Germinal center (tissue), 1 donor: Measurements from ENCODE around the gene INPP5B.
A peak's percentile ranks its signal among the peaks of the same experiment; 100 is the strongest.

Source experiments
- DNase-seq: peaks from one replicate; pipeline ENCODE4 v3.0.0; 2012; ENCODE audit warnings: mixed read lengths, low spot score

Gene INPP5B

GRCh38 chr1:37867784-37868183 lies 79.1 kb downstream of the INPP5B start:
- no peak for DNase-seq

DNA sequence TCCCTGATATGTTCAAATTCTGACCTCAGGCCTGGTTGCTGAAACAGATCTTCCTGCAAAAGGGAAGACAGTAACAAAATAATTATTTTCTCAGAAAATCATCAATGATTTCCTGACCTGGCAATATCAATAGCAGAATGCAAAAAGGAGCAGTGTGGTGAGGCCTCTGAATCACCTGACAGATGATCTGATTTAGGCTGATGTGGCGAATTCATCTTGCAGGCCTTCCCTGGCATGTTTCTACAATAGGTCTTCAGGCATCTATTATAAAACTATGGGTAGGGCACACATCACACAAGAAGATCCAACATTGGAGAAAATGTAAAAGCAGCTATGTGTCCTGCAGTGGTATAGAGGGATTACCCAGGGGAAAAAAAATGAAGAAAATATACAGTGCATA lies 80.4 kb downstream of the INPP5B start:
- no peak for DNase-seq

- DNase-seq, result no peak
These were observed 81.3 kb downstream of the INPP5B start for GRCh38 chr1:37865348-37866120.

- DNase-seq, result no peak
These were observed 84.5 kb downstream of the INPP5B start for GRCh38 chr1:37862330-37862729.

GRCh38 chr1:37861151-37861550 lies 85.7 kb downstream of the INPP5B start:
- no peak for DNase-seq

- DNase-seq, result no peak
These were observed 86.5 kb downstream of the INPP5B start for GRCh38 chr1:37860346-37860666.

- peak; percentile 99 for DNase-seq
These were observed 87.1 kb downstream of the INPP5B start, which contains the start of gene MTF1 for GRCh38 chr1:37859507-37860345. TSS of gene MTF1 (minus strand) at chr1:37859592. CDS start at chr1:37857658, 1,934 bp downstream.

GRCh38 chr1:37858931-37859506 lies 87.8 kb downstream of the INPP5B start:
- DNase-seq, result peak; percentile 16

DNA sequence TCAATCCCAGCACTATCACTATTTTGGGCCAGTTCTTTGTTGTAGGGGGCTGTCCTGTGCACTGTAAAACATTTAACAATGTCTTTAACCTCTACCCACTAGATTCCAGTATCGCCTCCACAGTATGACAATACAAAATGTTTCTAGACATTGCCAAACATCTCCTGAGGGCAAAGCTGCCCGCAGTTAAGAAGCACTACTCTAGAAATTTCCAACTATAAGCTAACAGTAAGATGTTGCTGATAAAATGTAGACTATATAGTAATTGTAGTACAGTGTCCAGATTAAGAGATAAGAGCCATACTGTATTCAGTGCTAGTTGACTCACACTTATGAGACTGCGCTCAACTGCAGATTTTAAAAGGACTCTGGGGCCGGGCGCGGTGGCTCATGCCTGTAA lies 92.4 kb downstream of the INPP5B start:
- no peak for DNase-seq

- no peak for DNase-seq
These were observed 93.7 kb downstream of the INPP5B start for GRCh38 chr1:37853157-37853556.

GRCh38 chr1:37851782-37852210 lies 95.1 kb downstream of the INPP5B start:
- peak; percentile 11 for DNase-seq

GRCh38 chr1:37851262-37851661 lies 95.6 kb downstream of the INPP5B start:
- DNase-seq, result no peak

DNA sequence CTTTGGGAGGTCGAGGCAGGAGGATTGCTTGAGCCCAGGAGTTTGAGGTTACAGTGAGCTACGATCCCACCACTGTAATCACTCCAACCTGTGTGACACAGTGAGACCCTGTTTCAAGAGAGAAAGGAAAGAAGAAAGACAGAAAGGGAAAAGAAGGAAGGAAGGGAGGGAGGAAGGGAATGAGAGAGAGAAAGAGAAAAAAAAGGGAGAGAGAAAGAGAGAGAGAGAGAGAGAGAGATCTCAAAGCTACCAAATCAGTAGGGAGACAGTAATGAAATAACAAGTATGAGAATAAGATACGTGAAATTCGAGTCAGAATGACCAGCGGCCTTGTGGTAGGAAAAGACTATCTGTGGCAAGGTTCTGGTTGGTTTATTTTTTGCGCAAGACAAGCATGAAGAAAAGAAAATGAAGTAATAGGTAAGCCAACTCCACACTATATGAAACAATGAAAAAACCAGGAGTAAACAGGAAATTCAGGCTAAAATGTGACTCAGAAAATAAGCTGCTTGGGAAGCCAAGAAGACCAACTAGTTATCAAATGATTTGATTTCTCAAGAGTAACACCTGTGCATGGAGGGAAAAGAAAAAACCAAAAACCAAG lies 96.4 kb downstream of the INPP5B start:
- no peak for DNase-seq

- no peak for DNase-seq
These were observed 97.4 kb downstream of the INPP5B start for GRCh38 chr1:37849480-37849879.

GRCh38 chr1:37846647-37847339 lies 100.1 kb downstream of the INPP5B start:
- no peak for DNase-seq

GRCh38 chr1:37845786-37846185 lies 101.1 kb downstream of the INPP5B start:
- DNase-seq, result no peak

GRCh38 chr1:37845049-37845646 lies 101.7 kb downstream of the INPP5B start:
- no peak for DNase-seq

GRCh38 chr1:37844536-37844935 lies 102.3 kb downstream of the INPP5B start:
- DNase-seq, result no peak

DNA sequence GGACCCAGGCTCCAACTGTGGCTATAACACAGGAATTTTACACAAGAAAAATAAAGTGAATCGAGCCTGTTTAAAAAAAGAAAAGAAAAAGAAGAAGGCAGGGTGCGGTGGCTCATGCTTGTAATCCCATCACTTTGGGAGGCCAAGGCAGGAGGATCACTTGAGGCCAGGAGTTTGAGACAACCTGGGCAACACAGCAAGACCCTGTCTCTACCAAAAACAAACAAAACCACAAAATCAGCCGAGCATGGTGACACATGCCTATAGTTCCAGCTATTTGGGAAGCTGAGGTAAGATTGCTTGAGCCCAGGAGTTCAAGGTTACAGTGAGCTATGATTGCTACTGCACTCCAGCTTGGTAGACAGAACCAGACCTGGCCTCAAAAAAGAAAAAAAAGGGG lies 105.2 kb downstream of the INPP5B start:
- DNase-seq, result no peak

DNA sequence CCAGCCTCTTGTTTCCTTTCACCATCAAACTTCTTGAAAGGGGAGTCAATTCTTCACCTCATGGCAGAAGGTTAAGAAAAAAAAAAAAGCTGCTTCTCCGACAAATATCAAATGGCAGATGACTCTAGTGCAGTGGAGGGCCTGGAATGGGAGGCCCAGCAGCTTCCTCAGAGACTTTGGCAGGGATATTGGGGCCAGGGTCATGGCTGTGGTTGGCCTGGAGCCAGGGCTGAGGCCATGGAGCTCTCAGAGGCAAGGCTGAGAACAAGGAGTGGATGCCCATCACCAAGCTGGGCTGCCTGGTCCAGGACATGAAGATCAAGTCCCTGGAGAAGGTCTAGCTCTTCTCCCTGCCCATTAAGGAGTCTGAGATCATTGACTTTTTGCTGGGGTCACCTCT lies 106.1 kb downstream of the INPP5B start:
- no peak for DNase-seq

- no peak for DNase-seq
These were observed 107.2 kb downstream of the INPP5B start for GRCh38 chr1:37839676-37840075.

DNA sequence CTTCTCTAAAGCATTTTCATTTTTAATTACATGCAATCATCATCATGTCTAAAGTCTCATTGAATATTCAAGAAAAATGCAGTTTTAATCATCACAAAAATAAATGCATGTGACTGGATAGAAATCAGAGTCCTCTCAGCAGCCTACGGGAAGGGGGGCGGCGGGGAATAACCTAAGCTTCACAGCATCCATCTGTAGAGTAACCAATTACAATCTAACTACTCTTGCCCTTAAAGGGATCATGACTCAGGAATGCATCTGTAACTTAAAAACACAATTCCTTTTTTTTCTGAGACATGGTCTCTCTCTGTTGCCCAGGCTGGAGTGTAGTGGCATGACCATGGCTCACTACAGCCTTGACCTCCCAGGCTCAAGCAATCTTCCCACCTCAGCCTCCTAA lies 110.1 kb downstream of the INPP5B start:
- no peak for DNase-seq
